Astrocyte (in vitro differentiated cells and primary cell): Measurements from ENCODE around the gene SLC8A3.

Experiments
- CTCF ChIP-seq: IDR thresholded peaks from 2 replicates; pipeline ENCODE4 v1.5.1; 2011; ENCODE audit warnings: low read depth, mild to moderate bottlenecking, inconsistent platforms, low read length, moderate library complexity; ENCODE audit not compliant: insufficient read depth
- EZH2 ChIP-seq: IDR thresholded peaks from 2 replicates; pipeline ENCODE4 v1.6.1; 2012; ENCODE audit warnings: mild to moderate bottlenecking, low read length, inconsistent platforms; ENCODE audit not compliant: insufficient read depth

GRCh38 chr14:70097576-70098249 is 91.0 kb downstream of the SLC8A3 start:
- TF ChIP-seq EZH2 (no peak), CTCF (no peak)
